ENCODE data around the gene NUDT7.
A peak's percentile ranks its signal among the peaks of the same experiment; 100 is the strongest.

Gene NUDT7

DNA sequence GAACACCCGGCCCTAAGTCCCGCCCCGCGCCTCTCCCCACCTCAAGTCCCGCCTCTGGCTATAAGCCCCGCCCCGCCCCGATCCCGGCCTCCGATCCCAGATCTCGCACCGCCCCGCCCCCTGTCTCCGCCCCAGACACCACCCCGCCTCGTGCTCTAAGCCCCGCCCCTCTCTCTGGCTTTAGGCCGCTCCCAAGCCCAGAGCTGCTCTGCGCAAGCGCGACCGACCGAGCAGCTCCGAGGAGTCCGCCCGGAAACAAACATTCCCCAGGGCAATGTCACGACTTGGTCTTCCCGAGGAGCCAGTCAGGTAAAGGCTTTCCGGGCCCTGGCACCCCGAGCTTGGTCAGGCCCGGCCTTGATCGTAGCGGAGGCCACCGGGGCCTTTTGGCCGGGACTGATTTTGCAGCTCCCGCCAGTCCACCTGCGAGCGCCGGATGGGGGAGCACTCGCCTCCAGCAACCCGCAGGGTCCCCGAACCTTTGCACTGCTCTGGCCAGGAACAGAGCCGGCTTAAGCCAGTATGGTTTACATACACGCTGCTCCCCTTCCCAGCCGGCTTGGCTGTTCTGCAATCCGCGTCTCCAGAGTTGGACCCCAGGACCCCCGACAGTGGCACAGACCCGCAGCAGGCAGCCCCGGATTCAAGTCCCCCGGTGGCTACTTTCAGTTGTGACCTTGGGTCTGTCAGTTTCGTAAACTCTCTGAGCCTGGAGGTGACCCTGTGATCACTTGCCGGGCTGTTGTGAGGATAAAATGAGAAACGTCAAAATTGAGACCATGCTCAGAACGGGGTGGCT, at the start of gene NUDT7:
NUDT7 (plus strand) TSS at position 206 of the 799 bp plus-strand sequence; CDS start at position 275, 69 bp downstream.
- DNase-seq = peak; percentile 93

GRCh38 chr16:77674888-77675287, 47.4 kb upstream of the NUDT7 start:
- DNase-seq = no peak

DNA sequence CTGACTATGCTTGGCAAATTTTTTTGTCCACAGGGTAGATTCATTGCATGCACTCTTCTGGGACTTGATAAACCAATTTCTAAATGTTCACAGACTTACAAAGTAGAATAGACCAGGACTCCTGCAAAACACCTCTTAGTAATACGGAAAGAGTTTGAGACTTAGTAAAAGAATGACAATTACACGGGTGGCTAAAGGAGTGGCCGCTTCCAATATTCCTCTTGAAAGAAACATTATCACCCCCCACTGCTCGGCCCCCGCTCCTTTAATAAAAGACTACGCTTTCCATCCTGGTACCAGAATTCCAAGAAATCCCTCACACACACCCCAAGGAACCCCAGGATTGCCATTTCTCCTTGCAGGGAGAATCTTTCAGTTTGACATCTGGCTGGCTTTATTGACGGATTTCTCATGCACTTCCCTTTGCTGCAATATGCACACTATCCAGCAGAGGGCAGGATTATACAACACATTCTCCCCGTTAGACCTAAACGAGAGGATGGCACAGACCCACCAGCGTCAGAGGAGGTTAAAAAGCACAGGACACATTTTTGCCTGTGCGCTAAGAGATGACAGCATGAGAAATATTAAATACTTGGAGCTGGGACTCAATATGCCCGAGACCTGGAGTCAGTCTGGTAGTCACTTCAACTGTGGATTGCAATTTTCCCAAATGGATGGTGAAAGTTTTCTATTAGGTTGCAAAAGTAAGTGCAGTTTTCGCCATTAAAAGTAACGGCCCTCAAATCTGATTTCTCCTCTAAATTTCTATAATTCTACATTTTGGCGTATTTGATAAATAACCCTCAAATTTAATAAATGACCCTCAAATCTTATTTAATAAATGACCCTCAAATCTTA, 46.6 kb upstream of the NUDT7 start:
- DNase-seq = peak; percentile 77

- DNase-seq = no peak
Measured at GRCh38 chr16:77677129-77677528, 45.2 kb upstream of the NUDT7 start.

- no peak for DNase-seq
Measured at GRCh38 chr16:77679391-77679790, 42.9 kb upstream of the NUDT7 start.

DNA sequence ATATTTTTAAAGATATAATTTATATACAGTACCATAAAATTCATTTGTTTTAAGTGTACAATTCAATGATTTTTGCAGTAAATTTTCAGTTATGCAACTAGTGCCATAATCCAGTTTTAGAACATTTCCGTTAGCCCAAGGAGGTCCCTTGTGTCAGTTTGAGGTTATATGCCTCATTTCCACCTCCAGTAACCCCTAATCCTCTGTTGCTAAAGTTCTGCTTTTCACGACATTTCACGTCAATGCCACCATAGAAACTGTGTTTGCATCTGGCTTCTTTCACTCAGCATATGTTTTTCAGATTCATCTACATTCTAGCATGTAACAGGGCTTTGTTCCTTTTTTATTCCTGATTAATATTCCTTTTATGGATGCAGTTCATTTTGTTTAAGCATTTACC, 42.4 kb upstream of the NUDT7 start:
- DNase-seq = no peak

DNA sequence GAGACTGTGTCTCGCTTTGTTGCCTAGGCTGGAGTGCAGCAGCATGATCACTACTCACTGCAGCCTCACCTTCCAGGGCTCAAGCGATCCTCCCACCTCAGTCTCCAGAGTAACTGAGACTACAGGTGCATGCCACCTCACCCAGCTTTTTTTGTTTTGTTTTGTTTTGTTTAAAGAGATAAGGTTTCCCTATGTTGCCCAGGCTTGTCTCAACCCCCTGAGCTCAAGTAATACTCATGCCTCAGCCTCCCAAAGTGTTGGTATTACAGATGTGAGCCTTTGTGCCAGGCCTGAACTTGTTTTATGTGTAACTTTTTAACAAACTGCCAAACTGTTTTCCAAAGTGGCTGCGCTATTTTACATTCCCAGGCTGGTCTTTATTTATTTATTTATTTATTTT, 41.8 kb upstream of the NUDT7 start:
- DNase-seq = no peak

GRCh38 chr16:77682586-77682985, 39.7 kb upstream of the NUDT7 start:
- DNase-seq = no peak

DNA sequence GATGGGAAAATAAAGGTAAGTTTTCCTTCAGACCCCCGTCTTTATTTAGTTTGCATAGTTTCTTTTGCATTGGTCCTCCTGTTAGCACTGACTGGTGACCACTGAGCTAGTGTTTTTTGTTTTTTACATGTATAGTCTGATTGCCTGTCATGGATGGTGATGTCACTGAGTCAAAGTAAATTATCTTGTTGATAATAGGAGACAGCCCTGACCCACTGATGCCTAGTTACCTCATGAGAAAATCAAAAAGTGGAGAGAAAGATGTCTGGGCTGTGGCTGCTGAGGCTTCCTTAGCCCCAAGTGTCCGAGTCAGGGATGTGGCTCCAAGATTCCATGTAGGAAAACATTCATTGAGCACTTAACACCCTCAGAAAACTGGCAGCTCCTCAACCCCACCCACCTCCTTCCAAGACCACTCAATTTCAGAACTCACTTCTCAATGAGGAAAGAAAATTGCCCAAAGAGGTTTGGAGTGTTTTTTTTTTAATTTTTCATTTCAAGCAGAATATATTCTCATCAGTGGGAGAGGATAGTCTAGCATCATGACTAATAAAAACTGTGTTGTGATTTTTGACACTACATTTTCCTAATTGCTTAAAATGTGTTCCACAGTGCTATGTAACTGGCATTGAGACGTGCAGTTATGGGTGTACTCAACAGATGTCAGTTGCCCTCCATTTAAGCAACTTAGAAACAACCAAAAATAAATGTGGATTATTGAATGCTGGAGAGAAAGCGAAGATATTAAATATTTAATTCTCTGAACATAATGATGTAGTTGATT, 38.7 kb upstream of the NUDT7 start:
- no peak for DNase-seq

DNA sequence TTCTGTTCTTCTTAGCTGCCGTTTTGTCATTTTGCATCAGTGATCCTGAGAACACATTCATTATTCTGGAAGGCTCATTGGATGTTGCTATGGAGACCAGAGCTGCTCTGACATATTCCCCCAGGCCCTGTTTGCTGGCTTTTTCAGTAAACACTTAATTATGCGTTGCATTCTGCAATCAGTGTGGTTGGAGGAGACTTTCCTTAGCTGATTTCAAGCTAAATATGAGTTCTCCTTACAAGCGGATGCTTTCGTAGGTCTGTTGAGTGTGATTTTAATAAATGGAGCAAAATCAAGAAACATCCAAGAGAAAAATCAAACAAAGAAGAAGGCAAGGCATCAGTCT, 38.2 kb upstream of the NUDT7 start:
- DNase-seq = no peak

DNA sequence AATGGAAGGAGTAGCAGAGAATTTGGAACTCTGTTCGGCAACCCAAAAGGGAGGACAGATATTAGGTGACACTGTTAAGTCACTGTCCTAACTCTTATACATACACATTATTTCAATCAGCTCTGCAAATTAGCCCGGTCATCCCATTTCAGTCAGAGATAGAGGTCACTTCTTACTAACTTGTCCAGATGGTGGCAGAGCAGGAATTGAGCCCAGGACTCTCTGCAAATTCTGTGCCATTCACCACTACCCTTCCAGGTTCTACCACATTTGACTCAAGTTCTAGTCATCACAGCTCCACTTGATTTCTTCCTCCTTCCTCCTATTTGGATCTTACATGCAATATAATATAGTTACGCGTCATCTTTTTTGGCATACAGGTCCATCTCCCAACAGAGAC, 35.9 kb upstream of the NUDT7 start:
- no peak for DNase-seq

- DNase-seq = no peak
Measured at GRCh38 chr16:77689971-77690370, 32.3 kb upstream of the NUDT7 start.

- no peak for DNase-seq
Measured at GRCh38 chr16:77690416-77690815, 31.9 kb upstream of the NUDT7 start.

DNA sequence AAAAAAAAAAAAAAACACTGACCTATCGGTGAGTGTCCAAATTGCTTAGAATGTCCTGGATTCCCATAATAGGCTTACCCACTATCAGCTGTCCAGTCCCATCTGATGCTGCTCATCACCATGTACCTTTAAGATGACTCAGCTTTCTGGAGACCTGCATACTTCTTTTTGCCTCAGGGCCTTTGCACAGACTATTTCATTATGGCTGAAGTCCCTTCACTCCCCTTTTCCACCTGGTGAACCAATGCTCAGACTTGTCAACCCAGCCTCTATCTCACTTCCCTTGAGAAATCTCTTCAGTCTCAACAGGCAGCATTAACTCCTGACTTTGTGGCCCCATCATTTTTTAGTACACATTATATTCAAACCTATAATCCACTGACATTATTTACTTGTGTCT, 29.7 kb upstream of the NUDT7 start:
- DNase-seq = no peak

DNA sequence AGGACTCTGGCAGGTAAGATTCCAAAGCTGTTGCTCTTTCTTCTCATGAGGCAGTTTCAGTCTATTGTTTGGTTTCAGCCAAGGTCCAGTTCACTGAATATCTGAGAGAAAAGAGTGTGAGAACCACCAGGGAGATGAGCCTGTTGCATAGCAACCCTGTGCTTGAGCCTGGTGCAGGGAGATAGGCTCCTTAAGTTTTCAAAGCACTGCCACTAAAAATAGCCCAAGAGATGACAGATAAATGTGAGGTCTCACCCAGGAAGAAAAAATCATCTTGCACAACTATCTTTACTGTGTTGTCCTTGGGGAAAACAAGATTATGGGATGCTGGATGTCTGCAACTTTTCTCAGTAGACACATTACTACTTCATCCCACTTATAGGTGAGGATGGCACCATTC, 26.2 kb upstream of the NUDT7 start:
- no peak for DNase-seq

DNA sequence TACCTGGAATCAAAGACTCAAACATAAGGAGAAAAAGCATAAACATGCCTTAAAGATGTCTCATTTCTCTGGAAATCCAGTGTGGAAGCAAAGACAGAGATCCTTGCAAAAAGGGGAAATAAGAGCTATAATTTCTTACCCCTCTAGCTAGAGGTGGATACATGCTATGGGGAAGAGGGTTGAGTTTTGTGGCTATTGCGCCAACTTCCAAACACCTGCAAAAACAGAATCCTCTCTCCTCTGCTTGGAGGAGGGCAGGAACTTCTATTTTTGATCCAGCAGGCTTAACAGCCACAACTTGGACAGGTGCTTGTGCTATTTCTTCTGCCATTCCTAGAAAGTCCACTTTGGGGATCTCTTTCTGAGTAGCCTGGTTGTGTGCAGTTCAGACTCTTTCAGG, 21.5 kb upstream of the NUDT7 start:
- no peak for DNase-seq

DNA sequence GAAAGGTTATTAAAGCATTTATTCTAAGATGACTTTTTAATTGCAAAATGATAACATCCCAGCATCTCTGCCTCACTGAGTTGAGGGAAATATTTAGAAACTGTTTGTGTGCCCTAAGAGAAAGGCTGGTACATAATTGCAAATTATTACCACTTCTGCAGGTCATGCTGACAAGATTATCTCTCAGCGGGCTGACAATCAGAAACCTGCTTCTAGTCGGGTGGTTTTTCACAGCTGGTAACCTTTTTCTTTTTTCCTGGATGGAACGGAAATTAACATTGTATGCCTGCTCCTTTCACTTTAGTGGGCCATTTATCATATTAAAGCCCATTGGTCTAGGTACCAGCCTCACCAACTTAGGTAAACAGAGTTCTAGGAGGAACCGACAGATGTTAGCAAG, 17.0 kb upstream of the NUDT7 start:
- no peak for DNase-seq

GRCh38 chr16:77711179-77711578, 11.1 kb upstream of the NUDT7 start:
- DNase-seq = no peak

DNA sequence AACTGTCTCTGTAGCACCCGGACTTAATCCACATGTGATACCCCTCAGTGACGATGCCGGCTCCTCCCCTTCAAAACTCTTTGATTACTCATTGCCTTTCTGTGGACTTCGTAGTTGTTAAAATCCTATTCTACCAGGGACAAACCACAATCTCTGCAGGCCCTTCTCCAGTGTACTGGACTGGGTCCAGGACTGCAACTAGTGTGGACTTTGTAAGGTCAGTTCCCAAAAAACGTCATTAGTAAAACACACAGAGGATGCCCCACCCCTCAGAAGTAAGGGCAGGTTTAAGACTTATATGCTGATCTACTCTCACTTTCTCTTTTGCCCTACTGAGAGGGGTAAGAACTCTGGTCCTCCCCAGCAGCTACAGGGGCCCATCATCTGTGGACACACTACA, 10.5 kb upstream of the NUDT7 start:
- DNase-seq = no peak

- DNase-seq = no peak
Measured at GRCh38 chr16:77715145-77715544, 7.2 kb upstream of the NUDT7 start.

DNA sequence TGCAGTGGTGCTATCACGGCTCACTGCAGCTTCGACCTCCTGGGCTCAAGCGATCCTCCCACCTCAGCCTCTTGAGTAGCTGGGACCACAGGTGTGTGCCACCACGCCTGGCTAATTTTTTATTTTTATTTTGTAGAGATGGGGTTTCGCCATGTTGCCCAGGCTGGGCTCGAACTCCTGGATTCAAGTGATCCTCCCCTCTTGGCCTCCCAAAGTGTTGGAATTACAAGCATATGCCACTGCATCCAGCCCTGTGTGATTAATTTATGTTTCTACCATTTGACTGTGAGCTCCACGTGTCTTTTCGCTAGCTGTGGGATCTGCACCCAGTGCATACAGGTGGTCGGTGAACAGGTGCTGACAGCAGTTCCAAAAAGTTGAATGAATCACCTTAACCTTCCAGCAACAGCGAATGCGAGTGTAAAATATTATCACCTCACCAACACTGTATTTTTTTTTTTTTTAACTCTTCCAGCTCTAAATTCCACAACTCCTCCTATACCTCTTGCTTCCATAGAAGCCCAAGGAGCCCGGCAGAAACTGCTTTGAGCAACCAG, 484 bp upstream of the NUDT7 start:
- DNase-seq = no peak

GRCh38 chr16:77723108-77723514, 797 bp downstream of the NUDT7 start:
- DNase-seq = peak; percentile 24

DNA sequence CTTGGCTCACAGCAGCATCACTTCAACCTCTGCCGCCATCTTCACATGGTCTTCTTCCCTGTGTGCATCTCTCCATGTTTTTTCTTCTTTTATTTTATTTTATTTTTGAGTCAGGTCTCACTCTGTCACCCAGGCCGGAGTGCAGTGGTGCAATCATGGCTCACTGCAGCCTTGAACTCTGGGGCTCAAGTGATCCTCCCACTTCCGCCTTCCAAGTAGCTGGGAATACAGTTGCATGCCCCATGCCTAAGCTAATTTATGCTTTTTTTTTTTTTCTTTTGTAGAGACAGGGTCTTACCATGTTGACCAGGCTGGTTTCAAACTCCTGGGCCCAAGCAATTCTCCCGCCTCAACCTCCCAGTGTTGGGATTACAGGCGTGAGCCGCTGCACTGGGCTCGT, 1.9 kb downstream of the NUDT7 start:
- no peak for DNase-seq
